Kidney epithelial cell (primary cell): Measurements from ENCODE around the gene SLC35B1. TPM values are rescaled to one million over a fixed set of nuclear protein-coding genes. Genes with fewer than 3 reads are reported as not detected.

Experiments used
- DNase-seq: peaks from one replicate; pipeline ENCODE4 v3.0.0-alpha.2; 2010; ENCODE audit warnings: low read depth
- H3K27me3 ChIP-seq: 2 replicates; pipeline ENCODE4 v1.6.0; 2011; ENCODE audit warnings: low read length; ENCODE audit not compliant: control insufficient read depth, insufficient read depth
- H3K36me3 ChIP-seq: 2 replicates; pipeline ENCODE4 v1.5.1; 2011; ENCODE audit warnings: low read length; ENCODE audit not compliant: control insufficient read depth, insufficient read depth
- H3K4me3 ChIP-seq: 2 replicates; pipeline ENCODE4 v1.5.1; 2011; ENCODE audit warnings: low read depth, mild to moderate bottlenecking, control low read depth, low read length
- CTCF ChIP-seq: IDR thresholded peaks from 2 replicates; pipeline ENCODE4 v1.5.1; 2011; ENCODE audit warnings: mild to moderate bottlenecking, moderate library complexity, low read length, control low read depth, inconsistent platforms; ENCODE audit not compliant: insufficient read depth, poor library complexity, severe bottlenecking
- total RNA-seq: library from RNA; depleted of rRNA; stranded (reverse); fragments of >200 nt; gene quantifications from 2 replicates; pipeline ENCODE4 v1.2.3, GENCODE V29; 2015

The SLC35B1 gene
- total RNA-seq, 1 donor from 2014 or later: 116 TPM

DNA sequence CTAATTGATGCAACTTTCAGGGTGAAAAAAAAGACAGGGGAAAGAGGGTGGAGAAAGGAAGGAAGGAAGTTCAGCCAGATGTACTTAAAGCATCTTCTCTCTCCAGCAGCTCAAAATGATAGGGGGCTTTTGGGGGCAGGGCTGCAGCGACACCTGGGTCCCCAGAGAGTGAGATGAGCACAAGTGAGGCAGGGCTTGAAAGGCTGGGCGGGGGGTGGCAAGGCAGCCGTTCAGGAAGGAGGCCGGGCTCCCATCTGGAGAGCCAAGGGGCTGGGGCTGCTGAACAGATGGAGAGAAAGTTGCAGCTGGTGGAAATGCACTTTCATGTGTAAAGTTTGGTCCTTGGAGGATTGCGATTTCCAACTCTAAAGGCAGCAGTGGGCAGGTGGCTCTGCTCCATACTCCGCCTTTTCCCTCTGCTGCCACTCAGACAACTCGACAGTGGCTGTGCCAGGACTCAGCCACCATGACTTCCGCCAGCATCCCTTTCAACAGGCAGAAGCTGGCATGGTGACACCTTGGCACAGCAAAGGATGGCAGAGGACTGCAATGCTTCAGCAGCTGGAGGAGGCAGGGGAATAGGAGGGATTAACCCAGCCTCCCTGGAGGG lies 7.7 kb downstream of the SLC35B1 start:
- Histone ChIP-seq H3K36me3 (no peaks in the 10 kb centered on the region), H3K4me3 (no peak overlapping the region), H3K27me3 (no peaks in the 10 kb centered on the region)
- no peak for TF ChIP-seq CTCF
- no peak for DNase-seq

DNA sequence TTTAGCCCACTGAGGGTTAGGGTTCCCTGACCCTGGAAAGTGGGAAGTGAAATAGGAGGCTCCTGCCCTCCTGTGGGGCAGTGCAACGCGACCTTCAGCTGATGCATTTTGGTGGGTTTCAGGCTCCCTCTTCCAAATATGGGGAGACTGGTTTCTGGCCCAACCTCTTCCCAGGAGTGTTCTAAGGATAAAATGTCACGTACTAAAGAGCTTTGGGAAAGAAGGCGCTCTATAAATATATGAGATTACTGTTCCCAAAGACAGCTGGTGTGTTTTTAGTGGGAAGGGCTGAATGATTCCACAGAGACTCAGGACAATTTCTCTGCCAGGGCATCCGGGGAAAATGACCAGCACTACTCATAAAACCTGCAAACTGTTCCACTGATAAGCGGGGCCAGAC lies 9.8 kb downstream of the SLC35B1 start:
- no peaks in the 10 kb centered on the region for H3K36me3 ChIP-seq
- H3K27me3 ChIP-seq: no peaks in the 10 kb centered on the region
- TF ChIP-seq CTCF: no peak
- no peak overlapping the region for H3K4me3 ChIP-seq
- DNase-seq: no peak

DNA sequence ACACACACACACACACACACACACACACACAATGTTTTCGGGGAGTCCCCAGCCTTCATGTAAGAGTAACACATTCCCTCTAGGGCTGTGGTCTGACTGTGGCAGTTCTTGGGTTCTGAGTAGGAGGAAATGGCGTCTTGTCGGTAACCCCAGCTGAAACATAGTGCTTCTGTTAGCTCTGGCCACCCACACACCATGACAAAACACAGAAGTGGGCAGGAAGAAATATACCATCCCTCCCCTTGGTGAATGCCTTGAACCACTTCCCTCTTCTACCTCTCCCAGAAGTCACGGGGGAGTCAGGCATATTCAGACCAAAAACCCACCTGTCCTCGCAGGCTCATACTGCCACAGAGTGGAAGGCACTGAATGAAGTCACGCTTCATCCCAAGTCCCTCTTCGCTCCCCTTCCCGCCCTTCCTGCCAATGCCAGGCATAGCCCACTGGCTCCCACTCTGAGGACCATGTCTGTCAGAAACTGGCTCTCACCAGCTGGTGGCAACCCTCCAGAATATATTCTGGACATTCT lies 11.5 kb downstream of the SLC35B1 start:
- H3K36me3 ChIP-seq: no peaks in the 10 kb centered on the region
- peaks cover 3% of the 10 kb centered on the region for H3K27me3 ChIP-seq
- no peak for TF ChIP-seq CTCF
- H3K4me3 ChIP-seq: no peak overlapping the region
- DNase-seq: no peak

DNA sequence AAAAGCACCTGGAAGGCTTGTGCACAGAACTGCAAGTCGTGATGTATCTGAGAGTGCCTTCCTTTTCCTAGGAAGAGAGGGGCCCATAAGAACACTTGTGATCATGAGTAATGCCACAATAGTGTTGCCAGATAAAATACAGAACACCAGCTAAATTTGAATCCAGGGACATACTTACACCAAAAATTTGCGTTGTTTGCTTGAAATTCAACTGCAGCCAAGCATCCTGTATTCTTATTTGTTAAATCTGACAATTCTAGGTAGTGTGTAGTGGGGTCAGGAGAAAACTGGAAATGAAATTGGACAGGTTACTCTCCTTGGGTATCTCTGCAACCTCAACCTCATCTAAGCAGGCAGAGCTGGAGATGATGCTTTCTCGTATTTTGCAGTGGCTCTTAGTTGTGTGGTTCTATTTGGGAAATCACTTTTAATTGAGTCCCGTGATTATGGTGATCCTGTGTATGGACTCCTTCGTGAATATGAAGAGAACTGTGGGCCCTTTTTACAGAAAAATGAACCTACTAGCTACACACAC lies 12.0 kb downstream of the SLC35B1 start:
- TF ChIP-seq CTCF: no peak
- Histone ChIP-seq H3K36me3 (no peaks in the 10 kb centered on the region), H3K4me3 (no peak overlapping the region), H3K27me3 (peaks cover 3% of the 10 kb centered on the region)
- no peak for DNase-seq

- no peak for DNase-seq
- Histone ChIP-seq H3K4me3 (no peak overlapping the region), H3K36me3 (no peaks in the 10 kb centered on the region)
Observed at GRCh38 chr17:49694847-49695697, 12.7 kb downstream of the SLC35B1 start.

More at GRCh38 chr17:49694847-49695697, 12.7 kb downstream of the SLC35B1 start:
- peaks cover 3% of the 10 kb centered on the region for H3K27me3 ChIP-seq
- TF ChIP-seq CTCF: peak; percentile 87
